ENCODE results near the gene BIRC5. TPM values are rescaled to one million over a fixed set of nuclear protein-coding genes. Genes with fewer than 3 reads are reported as not detected.

The BIRC5 gene
- total RNA-seq, 1 donor = 50.1 TPM

DNA sequence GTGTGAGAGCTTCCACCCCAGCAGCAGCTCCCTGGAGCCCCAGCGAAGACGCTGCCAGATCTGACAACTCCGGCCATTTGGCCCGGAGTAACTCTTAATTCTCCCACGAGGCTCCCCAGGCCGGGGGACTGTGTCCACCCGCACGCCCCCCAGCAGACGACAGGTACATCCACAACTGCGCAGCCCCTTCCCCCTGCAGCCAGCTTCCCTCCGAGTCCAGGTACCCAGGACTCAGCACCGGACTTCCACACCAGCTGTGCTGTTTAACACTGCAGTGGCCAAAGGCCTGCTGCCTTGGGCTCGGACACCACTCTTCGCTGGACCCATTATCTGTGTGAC is 38.4 kb upstream of the BIRC5 start:
- TF ChIP-seq CTCF (IDR thresholded peaks at IDR 0.05; ENCODE audit: insufficient read depth, low read depth, low read length) = no peak
- no peak overlapping the region for H3K4me3 ChIP-seq (ENCODE audit: low read depth, low read length)
- DNase-seq (ENCODE audit: low read depth) = no peak

- no peak overlapping the region for H3K4me3 ChIP-seq (ENCODE audit: low read depth, low read length)
- peak; percentile 49 for DNase-seq (ENCODE audit: low read depth)
- peak; percentile 81 for TF ChIP-seq CTCF (IDR thresholded peaks at IDR 0.05; ENCODE audit: insufficient read depth, low read depth, low read length)
Observed at GRCh38 chr17:78176548-78177025, 37.5 kb upstream of the BIRC5 start.

DNA sequence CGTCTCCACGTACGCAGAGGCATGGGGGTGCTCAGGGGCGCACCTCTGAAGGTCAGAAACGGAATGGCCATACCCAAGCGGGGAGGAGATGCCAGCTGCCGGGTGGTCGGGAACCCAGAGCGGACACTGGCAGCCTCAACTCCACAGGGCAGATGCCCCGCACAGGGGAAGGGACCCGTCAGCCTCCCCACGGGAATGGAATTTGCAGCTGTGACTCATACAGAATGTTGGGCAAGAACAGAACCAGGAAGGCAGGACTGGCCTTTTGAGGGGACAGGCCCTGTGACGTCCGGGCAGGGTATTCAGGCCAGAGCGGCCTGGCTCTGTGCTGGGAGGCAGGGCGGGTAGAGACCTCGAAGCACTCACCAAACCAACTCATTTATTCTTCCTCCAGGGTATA is 34.7 kb upstream of the BIRC5 start:
- peak; percentile 89 for DNase-seq (ENCODE audit: low read depth)

GRCh38 chr17:78180083-78180482 is 34.0 kb upstream of the BIRC5 start:
- TF ChIP-seq CTCF (IDR thresholded peaks at IDR 0.05; ENCODE audit: insufficient read depth, low read depth, low read length) = no peak
- H3K4me3 ChIP-seq (ENCODE audit: low read depth, low read length) = peak overlapping the region; percentile 12
- DNase-seq (ENCODE audit: low read depth) = peak; percentile 40

More for the DNA sequence above, 34.7 kb upstream of the BIRC5 start:
- TF ChIP-seq CTCF (IDR thresholded peaks at IDR 0.05; ENCODE audit: insufficient read depth, low read depth, low read length) = no peak
- no peak overlapping the region for H3K4me3 ChIP-seq (ENCODE audit: low read depth, low read length)

GRCh38 chr17:78180508-78180907 is 33.5 kb upstream of the BIRC5 start:
- peak overlapping the region; percentile 12 for H3K4me3 ChIP-seq (ENCODE audit: low read depth, low read length)
- DNase-seq (ENCODE audit: low read depth) = no peak
- no peak for TF ChIP-seq CTCF (IDR thresholded peaks at IDR 0.05; ENCODE audit: insufficient read depth, low read depth, low read length)

DNA sequence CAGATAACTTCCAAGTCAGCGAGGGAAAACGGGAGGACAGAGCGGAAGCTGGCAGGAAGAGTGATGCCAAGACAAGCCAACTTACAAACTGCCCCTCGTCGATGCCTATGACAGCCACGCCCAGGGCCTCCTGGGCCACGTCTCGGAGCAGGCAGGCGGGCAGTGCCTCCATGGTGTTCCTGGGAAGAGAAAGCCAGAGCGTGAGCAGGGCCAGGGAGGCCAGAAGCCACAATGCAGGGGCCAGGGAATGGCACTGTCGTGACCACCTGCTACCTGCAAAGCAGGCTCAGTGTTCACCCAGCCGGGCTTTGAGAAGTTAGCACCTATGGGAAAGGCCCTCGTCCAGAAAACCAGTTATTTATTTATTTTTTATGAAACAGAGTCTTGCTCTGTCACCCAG is 31.5 kb upstream of the BIRC5 start:
- TF ChIP-seq CTCF (IDR thresholded peaks at IDR 0.05; ENCODE audit: insufficient read depth, low read depth, low read length) = no peak
- H3K4me3 ChIP-seq (ENCODE audit: low read depth, low read length) = no peak overlapping the region
- DNase-seq (ENCODE audit: low read depth) = no peak

DNA sequence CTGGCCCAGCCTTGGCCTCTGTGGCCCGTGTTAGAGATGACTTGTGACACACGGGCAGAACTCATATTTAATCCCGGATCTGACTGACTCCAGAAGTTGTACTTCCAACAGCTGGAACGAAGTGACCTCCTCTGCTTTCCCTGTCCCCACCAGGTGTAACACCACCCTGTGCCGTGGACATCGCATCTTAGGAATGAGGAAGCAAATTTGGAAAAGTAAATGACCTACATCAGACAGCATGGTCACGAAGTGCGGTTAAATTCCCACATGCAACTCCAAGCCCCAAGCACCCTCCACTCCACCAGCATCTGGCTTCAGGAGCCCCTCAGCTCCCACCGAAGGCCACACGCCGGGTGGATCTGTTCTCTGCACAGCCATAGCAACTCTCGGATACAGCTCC is 30.1 kb upstream of the BIRC5 start:
- no peak for TF ChIP-seq CTCF (IDR thresholded peaks at IDR 0.05; ENCODE audit: insufficient read depth, low read depth, low read length)
- H3K4me3 ChIP-seq (ENCODE audit: low read depth, low read length) = no peak overlapping the region
- no peak for DNase-seq (ENCODE audit: low read depth)

All from fibroblast of villous mesenchyme (primary cell).